HepG2 (cell line): Measurements from ENCODE around the gene UBL5. TPM values are rescaled to one million over a fixed set of nuclear protein-coding genes. Genes with fewer than 3 reads are reported as not detected.

ENCODE experiments used
- DNMT1 ChIP-seq: sonication (generic); formaldehyde crosslinking; IDR thresholded peaks from 2 replicates; pipeline ENCODE4 v1.5.1; 2020; ENCODE audit warnings: mild to moderate bottlenecking, missing genetic modification reagents
- HNF4A ChIP-seq: sonication (generic); formaldehyde crosslinking; IDR thresholded peaks from 2 replicates; pipeline ENCODE4 v1.4.0; 2020; ENCODE audit warnings: missing genetic modification reagents
- IKZF4 ChIP-seq: sonication (generic); formaldehyde crosslinking; IDR thresholded peaks from 2 replicates; pipeline ENCODE4 v1.5.1; 2020; ENCODE audit warnings: borderline replicate concordance, mild to moderate bottlenecking, low read depth, missing genetic modification reagents; ENCODE audit errors: not compliant biosample characterization
- KAT7 ChIP-seq: IDR thresholded peaks from 2 replicates; pipeline ENCODE4 v1.6.1; 2018; ENCODE audit warnings: borderline replicate concordance, missing compliant biosample characterization
- KAT8 ChIP-seq: IDR thresholded peaks from 2 replicates; pipeline ENCODE4 v1.6.1; 2016; ENCODE audit warnings: missing genetic modification reagents, missing compliant biosample characterization
- MAZ ChIP-seq, 2 experiments: sonication (generic) in 1 of 2; formaldehyde crosslinking in 1 of 2; IDR thresholded peaks; 2 replicates each; pipeline versions ENCODE4 v1.5.0 to v1.6.1; 2012 to 2020; ENCODE audit warnings: low read depth in 2 of 2, mild to moderate bottlenecking in 2 of 2, borderline replicate concordance in 1 of 2, improper control_type of control experiment in 1 of 2, low read length in 1 of 2, missing genetic modification reagents in 1 of 2, moderate library complexity in 1 of 2
- MTF2 ChIP-seq: sonication (generic); formaldehyde crosslinking; IDR thresholded peaks from 2 replicates; pipeline ENCODE4 v1.5.0; 2020; ENCODE audit warnings: missing genetic modification reagents, borderline replicate concordance
- RBFOX2 ChIP-seq: fragments of 200-400 bp; formaldehyde crosslinking; IDR thresholded peaks from 2 replicates; pipeline ENCODE4 v1.6.1; 2017; ENCODE audit warnings: low read depth, mild to moderate bottlenecking, low read length
- SP5 ChIP-seq: IDR thresholded peaks from 2 replicates; pipeline ENCODE4 v1.6.1; 2016; ENCODE audit warnings: low read depth, borderline replicate concordance
- THYN1 ChIP-seq: sonication (generic); formaldehyde crosslinking; IDR thresholded peaks from 2 replicates; pipeline ENCODE4 v1.8.1; 2023; ENCODE audit warnings: low read depth, mild to moderate bottlenecking, moderate library complexity, missing genetic modification reagents, borderline replicate concordance
- ZBTB42 ChIP-seq: sonication (generic); formaldehyde crosslinking; IDR thresholded peaks from 2 replicates; pipeline ENCODE4 v1.5.0; 2020; ENCODE audit warnings: mild to moderate bottlenecking, missing genetic modification reagents
- ZNF550 ChIP-seq: sonication (generic); formaldehyde crosslinking; IDR thresholded peaks from 2 replicates; pipeline ENCODE4 v1.4.0; 2020; ENCODE audit warnings: mild to moderate bottlenecking, missing genetic modification reagents, borderline replicate concordance
- ZNF724P ChIP-seq: sonication (generic); formaldehyde crosslinking; IDR thresholded peaks from 2 replicates; pipeline ENCODE4 v1.8.0; 2022; ENCODE audit warnings: missing genetic modification reagents, borderline replicate concordance
- polyA plus RNA-seq, 8 experiments: library from polyadenylated mRNA; depleted of rRNA in 3 of 8; stranded (reverse) in 7 of 8; unstranded in 1 of 8; fragments of >200 nt; fragmentation: Illumina TruSeq in 4 of 8; extraction: Trizol in 4 of 8; gene quantifications; 2 replicates each; pipeline versions ENCODE4 v1.2.1 to v1.2.3, GENCODE V29; 2011 to 2016; ENCODE audit warnings: low read depth in 4 of 8, missing spikeins in 1 of 8, mixed read lengths in 1 of 8; ENCODE audit not compliant: insufficient read depth in 1 of 8
- total RNA-seq, 5 experiments: library from RNA; depleted of rRNA; stranded (reverse); fragments of >200 nt; fragmentation: Illumina TruSeq; extraction: Trizol; gene quantifications; 2 replicates each; pipeline ENCODE4 v1.2.3, GENCODE V29; 2016; ENCODE audit warnings: low read depth in 1 of 5
- TF ChIP-seq, protein P1 (sequence below): sonication (generic); formaldehyde crosslinking; IDR thresholded peaks from 2 replicates; pipeline ENCODE4 v1.4.0; 2020; ENCODE audit warnings: missing genetic modification reagents
- TF ChIP-seq, protein P2 (sequence below): sonication (generic); formaldehyde crosslinking; IDR thresholded peaks from 2 replicates; pipeline ENCODE4 v1.5.0; 2020; ENCODE audit warnings: mild to moderate bottlenecking, missing genetic modification reagents, borderline replicate concordance
- TF ChIP-seq, protein P3 (sequence below): IDR thresholded peaks from 2 replicates; pipeline ENCODE4 v1.6.1; 2016; ENCODE audit warnings: low read depth
- TF ChIP-seq, protein P4 (sequence below): sonication (generic); formaldehyde crosslinking; IDR thresholded peaks from 2 replicates; pipeline ENCODE4 v1.8.0; 2022; ENCODE audit warnings: mild to moderate bottlenecking, missing genetic modification reagents; ENCODE audit not compliant: insufficient replicate concordance
- TF ChIP-seq, protein P5 (sequence below): sonication (generic); formaldehyde crosslinking; IDR thresholded peaks from 2 replicates; pipeline ENCODE4 v1.9.0; 2021; ENCODE audit warnings: missing genetic modification reagents, mild to moderate bottlenecking, borderline replicate concordance

Gene UBL5
- total and polyA plus RNA-seq, 2 of the 13 experiments (the other 11 are each of a cell fraction or from before 2014, with no cell fraction given) = 373 to 487 TPM

DNA sequence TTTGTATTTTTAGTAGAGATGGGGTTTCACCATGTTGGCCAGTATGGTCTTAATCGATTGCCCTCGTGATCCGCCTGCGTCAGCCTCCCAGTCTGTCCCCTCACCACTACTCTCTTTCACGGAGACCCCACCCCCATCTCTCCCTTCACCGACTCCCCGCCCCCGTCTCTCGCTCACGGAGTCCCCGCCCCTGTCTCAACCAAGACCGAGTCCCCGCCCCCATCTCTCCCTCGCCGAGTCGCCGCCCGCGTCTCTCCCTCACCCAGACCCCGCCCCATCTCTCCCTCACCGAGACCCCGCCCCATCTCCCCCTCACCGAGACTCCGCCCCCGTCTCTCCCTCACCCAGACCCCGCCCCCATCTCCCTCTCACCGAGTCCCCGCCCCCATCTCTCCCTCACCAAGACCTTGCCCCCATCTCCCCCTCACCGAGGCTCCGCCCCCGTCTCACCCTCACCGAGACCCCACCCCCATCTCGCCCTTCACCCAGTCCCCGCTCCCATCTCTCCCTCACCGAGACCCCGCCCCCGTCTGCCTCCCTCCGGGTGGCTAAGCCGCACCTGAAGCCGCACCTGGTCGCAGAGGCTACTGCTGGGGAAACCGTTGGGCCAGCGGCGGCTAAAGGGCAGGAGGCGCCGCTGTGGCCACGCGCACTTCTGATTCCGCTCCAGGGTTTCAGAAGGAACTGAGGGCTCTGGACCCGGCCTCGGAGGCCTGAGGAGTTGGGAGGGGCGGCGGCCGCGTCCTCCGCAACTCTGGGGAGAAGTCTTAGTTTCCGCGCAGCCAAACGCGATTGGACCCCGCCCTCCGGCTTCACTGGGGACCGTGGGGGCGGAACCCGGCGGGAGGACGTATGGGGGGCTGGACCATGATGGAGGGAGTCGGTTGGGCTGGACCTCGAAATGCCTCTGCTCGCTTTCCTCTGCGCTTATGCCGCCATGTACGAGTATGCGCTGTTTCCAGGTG, 42.1 kb upstream of the UBL5 start (continued):
- TF ChIP-seq, protein P1, sequence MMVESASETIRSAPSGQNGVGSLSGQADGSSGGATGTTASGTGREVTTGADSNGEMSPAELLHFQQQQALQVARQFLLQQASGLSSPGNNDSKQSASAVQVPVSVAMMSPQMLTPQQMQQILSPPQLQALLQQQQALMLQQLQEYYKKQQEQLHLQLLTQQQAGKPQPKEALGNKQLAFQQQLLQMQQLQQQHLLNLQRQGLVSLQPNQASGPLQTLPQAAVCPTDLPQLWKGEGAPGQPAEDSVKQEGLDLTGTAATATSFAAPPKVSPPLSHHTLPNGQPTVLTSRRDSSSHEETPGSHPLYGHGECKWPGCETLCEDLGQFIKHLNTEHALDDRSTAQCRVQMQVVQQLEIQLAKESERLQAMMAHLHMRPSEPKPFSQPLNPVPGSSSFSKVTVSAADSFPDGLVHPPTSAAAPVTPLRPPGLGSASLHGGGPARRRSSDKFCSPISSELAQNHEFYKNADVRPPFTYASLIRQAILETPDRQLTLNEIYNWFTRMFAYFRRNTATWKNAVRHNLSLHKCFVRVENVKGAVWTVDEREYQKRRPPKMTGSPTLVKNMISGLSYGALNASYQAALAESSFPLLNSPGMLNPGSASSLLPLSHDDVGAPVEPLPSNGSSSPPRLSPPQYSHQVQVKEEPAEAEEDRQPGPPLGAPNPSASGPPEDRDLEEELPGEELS (CRISPR knock-in tag) = no peak
- TF ChIP-seq KAT7 = no peak
- no peak for TF ChIP-seq MTF2
- TF ChIP-seq KAT8 (CRISPR knock-in tag) = peak; percentile 52; the same call in 1 of the 2 replicates
- no peak for TF ChIP-seq THYN1 (CRISPR knock-in tag)
- peak; percentile 85 for TF ChIP-seq RBFOX2
- no peak for TF ChIP-seq ZNF550 (CRISPR knock-in tag)
- no peak for TF ChIP-seq ZBTB42 (CRISPR knock-in tag)
- TF ChIP-seq, protein P2, sequence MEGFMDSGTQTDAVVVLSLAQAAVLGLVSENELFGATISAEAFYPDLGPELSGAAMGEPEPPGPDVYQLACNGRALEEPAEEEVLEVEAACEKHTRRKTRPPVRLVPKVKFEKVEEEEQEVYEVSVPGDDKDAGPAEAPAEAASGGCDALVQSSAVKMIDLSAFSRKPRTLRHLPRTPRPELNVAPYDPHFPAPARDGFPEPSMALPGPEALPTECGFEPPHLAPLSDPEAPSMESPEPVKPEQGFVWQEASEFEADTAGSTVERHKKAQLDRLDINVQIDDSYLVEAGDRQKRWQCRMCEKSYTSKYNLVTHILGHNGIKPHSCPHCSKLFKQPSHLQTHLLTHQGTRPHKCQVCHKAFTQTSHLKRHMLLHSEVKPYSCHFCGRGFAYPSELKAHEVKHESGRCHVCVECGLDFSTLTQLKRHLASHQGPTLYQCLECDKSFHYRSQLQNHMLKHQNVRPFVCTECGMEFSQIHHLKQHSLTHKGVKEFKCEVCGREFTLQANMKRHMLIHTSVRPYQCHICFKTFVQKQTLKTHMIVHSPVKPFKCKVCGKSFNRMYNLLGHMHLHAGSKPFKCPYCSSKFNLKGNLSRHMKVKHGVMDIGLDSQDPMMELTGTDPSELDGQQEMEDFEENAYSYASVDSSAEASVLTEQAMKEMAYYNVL = 0 out of 2 replicates have a peak, but pooled peaks have one; percentile 37
- no peak for TF ChIP-seq HNF4A (CRISPR knock-in tag)
- peak; percentile 58; the same call in 1 of the 2 replicates for TF ChIP-seq MAZ (IDR thresholded peaks at IDR 0.05; ENCODE audit: borderline replicate concordance, low read depth, low read length)
- no peak for TF ChIP-seq MAZ (CRISPR knock-in tag; IDR thresholded peaks at IDR 0.05; ENCODE audit: low read depth)
- TF ChIP-seq, protein P3, sequence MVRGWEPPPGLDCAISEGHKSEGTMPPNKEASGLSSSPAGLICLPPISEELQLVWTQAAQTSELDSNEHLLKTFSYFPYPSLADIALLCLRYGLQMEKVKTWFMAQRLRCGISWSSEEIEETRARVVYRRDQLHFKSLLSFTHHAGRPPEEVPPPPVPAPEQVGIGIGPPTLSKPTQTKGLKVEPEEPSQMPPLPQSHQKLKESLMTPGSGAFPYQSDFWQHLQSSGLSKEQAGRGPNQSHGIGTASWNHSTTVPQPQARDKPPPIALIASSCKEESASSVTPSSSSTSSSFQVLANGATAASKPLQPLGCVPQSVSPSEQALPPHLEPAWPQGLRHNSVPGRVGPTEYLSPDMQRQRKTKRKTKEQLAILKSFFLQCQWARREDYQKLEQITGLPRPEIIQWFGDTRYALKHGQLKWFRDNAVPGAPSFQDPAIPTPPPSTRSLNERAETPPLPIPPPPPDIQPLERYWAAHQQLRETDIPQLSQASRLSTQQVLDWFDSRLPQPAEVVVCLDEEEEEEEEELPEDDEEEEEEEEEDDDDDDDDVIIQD (CRISPR knock-in tag) = no peak
- TF ChIP-seq IKZF4 (CRISPR knock-in tag) = no peak
- TF ChIP-seq ZNF724P (CRISPR knock-in tag) = no peak
- TF ChIP-seq, protein P4, sequence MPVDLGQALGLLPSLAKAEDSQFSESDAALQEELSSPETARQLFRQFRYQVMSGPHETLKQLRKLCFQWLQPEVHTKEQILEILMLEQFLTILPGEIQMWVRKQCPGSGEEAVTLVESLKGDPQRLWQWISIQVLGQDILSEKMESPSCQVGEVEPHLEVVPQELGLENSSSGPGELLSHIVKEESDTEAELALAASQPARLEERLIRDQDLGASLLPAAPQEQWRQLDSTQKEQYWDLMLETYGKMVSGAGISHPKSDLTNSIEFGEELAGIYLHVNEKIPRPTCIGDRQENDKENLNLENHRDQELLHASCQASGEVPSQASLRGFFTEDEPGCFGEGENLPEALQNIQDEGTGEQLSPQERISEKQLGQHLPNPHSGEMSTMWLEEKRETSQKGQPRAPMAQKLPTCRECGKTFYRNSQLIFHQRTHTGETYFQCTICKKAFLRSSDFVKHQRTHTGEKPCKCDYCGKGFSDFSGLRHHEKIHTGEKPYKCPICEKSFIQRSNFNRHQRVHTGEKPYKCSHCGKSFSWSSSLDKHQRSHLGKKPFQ (CRISPR knock-in tag) = no peak
- no peak for TF ChIP-seq DNMT1 (CRISPR knock-in tag)
- TF ChIP-seq, protein P5, sequence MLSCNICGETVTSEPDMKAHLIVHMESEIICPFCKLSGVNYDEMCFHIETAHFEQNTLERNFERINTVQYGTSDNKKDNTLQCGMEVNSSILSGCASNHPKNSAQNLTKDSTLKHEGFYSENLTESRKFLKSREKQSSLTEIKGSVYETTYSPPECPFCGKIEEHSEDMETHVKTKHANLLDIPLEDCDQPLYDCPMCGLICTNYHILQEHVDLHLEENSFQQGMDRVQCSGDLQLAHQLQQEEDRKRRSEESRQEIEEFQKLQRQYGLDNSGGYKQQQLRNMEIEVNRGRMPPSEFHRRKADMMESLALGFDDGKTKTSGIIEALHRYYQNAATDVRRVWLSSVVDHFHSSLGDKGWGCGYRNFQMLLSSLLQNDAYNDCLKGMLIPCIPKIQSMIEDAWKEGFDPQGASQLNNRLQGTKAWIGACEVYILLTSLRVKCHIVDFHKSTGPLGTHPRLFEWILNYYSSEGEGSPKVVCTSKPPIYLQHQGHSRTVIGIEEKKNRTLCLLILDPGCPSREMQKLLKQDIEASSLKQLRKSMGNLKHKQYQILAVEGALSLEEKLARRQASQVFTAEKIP (CRISPR knock-in tag) = no peak
- TF ChIP-seq SP5 (CRISPR knock-in tag) = 0 out of 2 replicates have a peak, but pooled peaks have one; percentile 14
